GM18951 (cell line): ENCODE data around the gene ZNF415.

Experiments used
- POLR2A ChIP-seq: IDR thresholded peaks from 4 replicates; pipeline ENCODE4 v1.6.1; 2011; ENCODE audit warnings: mild to moderate bottlenecking; ENCODE audit not compliant: insufficient read length, insufficient read depth; ENCODE audit errors: extremely low read depth
- in situ Hi-C: fragments of 300-500 bp; cut with MboI; formaldehyde crosslinking; loops from one replicate; pipeline ENCODE4 v1.12.0; 2022; ENCODE audit warnings: low sequenced_read_pairs, mixed read lengths, inconsistent platforms; ENCODE audit not compliant: unreplicated experiment

ZNF415 gene

DNA sequence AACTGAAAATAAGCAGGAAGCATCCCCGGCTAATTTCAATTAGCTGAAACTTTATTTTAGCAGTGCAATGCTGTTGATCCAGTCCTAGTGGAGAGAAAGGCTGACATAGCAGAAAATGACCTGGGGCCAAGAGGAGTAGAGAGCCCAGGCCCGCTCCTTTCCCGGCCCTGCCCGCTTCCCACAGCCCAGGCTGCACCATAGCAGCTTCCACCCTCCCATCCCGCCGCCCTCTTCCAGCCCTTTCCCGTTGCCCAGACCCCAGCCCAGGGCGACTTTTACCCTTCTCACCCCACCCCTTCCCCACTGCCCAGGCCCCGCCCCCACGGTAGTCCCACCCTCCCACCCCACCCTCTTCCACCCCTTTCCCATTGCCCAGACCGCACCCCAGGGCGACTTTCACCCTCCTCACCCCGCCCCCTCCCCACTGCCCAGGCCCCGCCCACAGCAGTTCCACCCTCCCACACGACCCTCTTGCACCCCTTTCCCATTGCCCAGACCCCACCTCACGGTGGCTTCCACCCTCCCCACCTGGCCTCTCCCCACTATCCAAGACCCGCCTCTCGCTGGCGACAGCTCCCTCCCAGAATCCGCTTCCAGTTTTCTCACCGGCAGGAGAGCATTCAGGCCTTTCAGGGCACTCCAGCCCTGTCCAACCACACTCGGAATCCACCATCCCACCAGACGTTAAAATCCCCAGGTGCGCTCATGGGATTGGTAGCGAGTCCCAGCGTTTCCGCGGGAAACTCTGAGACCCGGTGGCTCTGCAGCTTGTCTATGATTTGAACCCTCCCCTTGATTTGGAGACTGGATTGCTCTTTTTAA lies 37.7 kb downstream of the ZNF415 start:
- no peak for TF ChIP-seq POLR2A
- in situ Hi-C loops: no loop called here

DNA sequence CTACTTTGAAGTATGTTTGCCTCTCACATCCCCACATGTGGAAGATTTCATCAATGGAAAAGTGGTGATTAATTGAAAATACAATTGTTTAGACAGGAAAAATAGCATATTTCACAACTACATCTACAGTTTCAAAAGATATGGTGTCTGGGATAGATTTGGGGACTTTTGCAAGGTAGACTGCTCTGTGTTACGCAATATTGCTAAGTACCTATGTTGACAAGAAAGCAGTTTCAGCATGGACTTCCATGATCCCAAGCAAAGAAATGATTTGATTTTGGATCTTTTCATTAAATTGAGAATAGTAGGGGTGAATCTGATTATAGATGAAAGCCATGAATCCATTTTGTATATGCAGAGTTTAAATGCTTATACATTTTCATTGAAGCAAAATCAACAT lies 40.0 kb downstream of the ZNF415 start:
- TF ChIP-seq POLR2A: no peak
- in situ Hi-C loops: no loop called here

DNA sequence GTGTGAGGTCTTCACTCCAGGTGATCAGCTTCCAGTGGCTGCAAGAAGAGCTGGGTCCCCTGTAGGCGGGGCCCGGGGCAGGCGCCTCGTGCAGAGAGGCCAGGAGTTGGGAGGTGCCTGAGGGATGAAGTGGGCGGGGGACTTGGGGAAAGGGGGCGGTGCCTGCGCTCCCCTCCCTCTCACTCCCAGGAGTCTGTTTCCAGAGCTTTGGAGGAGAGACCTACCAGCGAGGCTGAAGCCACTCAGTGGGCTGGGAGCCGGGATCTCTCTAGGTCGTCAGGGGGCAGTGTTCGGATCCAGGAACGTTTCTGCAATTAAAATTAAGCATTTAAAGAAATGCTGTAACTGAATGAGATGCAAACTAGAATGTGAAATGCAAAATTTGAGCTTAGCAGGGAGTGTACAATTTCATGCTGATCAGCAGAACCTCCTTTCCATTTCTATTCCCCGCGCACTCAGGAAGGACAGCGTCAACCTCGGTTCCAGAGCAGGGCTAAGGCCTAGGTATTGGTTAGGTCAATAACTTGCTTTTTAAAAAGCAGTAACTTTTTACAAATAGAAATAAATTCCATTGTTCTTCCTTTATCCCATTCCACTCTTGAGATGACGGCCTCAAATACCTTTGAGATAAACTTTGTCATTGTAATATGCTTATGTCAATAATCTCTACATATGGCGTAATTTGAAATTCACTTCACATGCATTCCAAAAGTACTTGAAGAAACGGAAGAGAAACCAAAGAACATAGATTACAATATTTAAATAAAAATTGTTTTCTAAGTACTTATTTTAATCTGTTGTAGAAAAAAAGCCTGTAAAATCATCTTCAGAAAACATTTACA lies 41.1 kb downstream of the ZNF415 start:
- no peak for TF ChIP-seq POLR2A
- in situ Hi-C loops: no loop called here

DNA sequence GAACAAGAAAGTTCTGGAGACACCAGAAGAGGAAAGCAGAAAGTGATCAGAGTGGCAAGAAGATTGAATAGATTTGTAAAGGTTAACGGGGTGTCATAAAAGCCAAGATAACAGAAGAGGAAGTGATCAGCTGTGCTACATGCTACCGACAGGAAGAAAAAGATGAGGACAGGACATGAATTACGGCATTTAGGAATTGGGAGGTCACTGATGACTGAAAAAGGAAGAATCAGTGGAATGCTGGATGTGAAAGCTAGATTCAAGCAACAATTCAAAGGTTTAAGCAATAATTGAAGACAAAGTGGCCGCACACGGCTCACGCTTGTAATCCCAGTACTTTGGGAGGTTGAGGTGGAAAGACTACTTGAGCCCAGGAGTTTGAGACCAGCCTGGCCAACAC lies 44.6 kb downstream of the ZNF415 start:
- no peak for TF ChIP-seq POLR2A

DNA sequence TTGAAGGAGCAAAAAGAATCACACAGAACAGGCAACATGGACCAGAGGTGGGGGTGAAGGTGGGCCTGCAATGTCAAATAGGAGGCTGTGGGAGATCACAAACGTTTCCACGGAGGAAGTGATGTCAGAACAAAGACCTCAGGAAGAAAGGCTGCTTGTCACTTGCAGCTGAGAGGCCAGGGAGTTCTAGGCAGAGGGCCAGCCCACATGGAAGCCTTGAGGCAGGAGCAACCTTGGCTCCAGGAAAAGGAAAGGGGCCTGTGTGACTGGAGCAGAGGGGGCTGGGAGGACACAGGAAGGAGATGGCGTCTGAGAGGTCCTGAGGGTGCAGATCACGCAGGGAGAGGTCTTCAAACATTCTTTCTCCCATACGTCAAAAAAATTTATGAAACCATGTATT lies 45.8 kb downstream of the ZNF415 start:
- no peak for TF ChIP-seq POLR2A
- in situ Hi-C loops: no loop called here

More for the DNA sequence above, 44.6 kb downstream of the ZNF415 start:
- in situ Hi-C loops: no loop called here

DNA sequence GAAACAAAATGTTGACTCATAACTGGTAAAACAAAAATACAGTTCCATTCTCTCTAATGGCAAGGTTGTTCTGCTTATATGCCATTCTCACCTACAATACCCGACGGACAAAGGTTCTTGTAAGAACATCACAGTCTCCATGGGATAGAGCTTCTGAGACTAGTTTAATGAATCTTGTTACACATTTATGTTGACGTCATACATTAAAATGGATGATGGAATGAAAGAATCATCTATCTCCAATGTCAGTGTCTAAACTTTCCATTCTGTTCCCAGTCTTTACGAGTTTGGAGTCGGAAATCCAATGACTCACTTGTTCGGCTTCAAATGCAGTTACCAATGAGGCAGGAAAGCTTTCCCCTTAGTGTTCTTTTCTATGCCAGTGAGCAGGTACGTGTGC lies 47.2 kb downstream of the ZNF415 start:
- in situ Hi-C loops: no loop called here
- no peak for TF ChIP-seq POLR2A

DNA sequence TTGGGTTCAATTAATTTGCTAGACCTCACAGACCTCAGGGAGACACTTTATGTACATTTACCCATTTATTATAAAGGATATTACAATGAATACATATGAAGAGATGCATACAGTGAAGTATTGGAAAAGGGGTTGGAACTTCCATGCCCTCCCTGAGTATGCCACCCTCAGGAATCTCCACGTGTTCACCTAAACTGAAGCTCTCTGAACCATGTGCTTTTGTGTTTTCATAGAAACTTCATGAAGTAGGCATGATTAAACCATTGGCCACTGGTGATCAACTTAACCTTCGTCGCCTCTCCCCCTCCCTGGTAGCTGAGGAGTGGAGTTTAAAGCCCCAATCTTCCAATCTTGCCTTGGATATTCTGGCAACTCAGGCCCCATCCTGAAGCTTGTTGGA lies 49.8 kb downstream of the ZNF415 start:
- no peak for TF ChIP-seq POLR2A
- in situ Hi-C loops: no loop called here

DNA sequence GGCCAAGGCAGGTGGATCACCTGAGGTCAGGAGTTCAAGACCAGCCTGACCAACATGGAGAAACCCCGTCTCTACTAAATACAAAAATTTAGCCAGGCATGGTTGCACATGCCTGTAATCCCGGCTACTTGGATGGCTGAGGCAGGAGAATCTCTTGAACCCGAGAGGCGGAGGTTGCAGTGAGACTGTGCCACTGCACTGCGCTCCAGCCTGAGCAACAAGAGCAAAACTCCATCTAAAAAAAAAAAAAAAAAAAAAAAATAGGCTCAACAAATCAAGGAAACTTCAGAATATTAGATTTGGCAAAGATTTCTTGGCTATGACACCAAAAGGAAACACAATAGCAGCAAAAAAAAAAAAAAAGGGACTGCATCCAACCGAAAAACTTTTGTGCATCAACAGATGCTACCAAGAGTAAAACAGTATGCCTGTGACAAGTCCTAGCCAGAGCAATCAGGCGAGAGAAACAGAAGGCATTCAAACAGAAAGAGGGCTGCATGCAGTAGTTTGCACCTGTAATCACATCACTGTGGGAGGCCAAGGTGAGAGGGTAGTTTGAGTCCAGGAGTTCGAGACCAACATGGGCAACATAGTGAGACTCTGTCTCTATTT lies 53.3 kb downstream of the ZNF415 start:
- in situ Hi-C loops: no loop called here
- no peak for TF ChIP-seq POLR2A

DNA sequence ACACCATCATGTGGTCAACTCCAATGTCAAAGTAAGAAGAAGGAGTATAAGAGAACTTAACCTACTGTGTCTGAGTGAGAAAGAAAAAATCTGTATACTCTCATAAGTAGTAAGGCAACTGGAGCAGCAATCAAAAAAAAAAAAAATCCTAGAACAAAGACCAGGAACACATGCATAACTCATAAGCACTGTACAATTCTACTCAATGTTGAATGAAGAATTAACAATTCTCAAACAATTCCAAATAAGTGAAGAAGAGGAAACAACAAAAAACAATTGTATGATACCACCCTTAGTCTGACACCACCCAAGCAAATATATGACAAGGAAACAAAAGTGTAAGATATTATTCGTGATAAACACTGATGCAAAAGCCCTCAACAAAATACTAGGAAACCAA lies 54.0 kb downstream of the ZNF415 start:
- in situ Hi-C loops: no loop called here
- TF ChIP-seq POLR2A: no peak

DNA sequence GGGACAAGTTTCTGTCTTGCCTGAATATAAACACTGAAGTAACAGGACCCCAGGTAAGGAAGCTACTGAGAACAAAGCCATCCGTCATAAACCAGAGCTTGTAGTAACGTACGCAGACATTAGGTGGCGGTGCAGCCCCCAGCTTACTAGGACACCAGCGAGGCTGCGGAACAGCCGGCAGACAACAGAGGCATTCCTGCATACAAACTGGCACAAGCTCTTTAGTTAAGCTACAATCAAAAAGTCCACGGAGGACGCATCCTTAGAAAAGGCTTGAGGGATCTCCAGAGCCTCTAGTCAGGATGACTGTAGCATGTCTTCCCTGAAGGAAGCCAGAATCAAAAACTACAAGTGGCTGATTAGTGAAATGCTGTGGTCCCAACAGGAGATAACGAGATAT lies 55.7 kb downstream of the ZNF415 start:
- in situ Hi-C loops: no loop called here
- TF ChIP-seq POLR2A: no peak

DNA sequence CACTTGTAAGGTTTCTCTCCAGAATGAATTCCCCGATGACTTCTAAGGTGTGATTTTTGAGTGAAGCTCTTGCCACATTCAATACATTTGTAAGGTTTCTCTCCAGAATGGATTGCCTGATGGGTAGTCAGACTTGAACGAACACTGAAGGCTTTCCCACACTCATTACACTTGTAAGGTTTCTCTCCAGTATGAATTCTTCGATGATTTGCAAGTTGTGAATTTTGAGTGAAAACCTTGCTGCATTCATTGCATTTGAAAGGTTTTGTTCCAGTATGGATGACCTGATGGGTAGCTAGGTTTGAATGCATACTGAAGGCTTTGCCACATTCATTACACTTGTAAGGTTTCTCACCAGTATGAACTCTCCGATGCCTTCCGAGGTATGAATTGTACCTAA lies 63.9 kb downstream of the ZNF415 start:
- in situ Hi-C loops: no loop called here
- TF ChIP-seq POLR2A: no peak

DNA sequence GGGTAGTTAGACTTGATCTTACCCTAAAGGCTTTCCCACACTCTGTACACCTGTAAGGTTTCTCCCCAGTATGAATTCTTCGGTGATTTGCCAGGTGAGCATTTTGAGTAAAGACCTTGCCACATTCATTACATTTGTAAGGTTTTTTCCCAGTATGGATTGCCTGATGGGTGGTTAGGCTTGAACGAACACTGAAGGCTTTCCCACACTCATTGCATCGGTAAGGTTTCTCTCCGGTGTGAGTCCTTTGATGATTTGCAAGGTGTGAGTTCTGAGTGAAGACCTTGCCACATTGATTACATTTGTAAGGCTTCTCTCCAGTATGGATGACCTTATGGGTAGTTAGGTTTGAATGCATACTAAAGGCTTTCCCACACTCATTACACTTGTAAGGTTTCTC lies 64.5 kb downstream of the ZNF415 start:
- in situ Hi-C loops: no loop called here
- no peak for TF ChIP-seq POLR2A

DNA sequence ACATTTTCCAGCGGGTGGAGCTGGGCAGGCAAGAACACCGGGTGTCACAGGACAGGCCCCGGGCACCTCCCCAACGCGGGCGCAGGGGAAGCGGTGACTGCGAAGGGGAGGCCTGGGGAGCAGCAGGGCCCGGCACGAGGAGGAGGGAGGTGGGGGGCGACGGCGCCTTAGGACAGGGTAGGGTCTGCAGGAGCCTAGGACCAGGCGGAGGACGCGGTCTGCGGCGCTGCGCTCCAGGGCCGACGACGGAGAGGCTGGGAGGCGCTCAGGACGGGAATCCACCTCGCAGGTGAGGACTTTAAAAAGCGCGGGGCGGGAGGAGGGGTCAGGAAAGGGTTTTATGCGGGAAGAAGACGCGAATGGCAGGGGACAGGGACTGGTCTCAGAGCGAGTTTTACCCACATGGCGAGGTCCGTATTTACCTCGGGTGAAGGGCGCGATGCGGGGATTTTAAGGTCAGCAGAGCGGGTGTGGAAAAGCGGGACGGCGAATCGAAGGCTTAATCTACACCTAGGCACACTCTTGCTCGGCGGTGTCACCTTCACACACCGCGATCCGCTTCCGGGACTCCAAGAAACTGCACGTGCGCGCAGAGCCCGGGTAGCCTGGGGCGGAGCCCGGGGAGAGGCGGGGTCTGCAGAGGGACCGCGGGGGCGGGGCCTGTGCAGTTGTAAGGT lies 74.7 kb downstream of the ZNF415 start:
- TF ChIP-seq POLR2A: no peak
- in situ Hi-C loops: no loop called here
